Measurements from ENCODE around the gene RAD23B. TPM values are rescaled to one million over a fixed set of nuclear protein-coding genes. Genes with fewer than 3 reads are reported as not detected.
A peak's percentile ranks its signal among the peaks of the same experiment; 100 is the strongest.

Gene RAD23B
- total RNA-seq, 1 donor from 2014 or later, result 104 TPM

DNA sequence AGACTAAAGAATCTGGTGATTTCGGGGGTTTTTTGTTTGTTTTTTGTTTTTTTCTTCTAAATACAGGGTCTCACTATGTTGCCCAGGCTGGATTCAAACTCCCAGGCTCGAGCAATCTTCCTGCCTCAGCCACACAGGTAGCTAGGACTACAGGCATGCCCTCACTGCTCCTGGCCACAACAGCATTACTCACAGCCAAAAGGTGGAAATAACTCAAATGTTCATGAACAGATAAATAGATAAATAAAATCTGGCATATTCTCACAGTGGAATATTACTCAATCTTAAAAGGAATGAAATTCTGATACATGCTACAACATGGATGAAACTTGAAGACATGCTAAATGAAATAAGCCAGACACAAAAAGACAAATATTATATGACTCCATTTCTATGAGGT, 19.8 kb upstream of the RAD23B start:
- DNase-seq, result no peak
- intact Hi-C loops (cut with micrococcal nuclease), result no loop called here
- no peak for ATAC-seq

DNA sequence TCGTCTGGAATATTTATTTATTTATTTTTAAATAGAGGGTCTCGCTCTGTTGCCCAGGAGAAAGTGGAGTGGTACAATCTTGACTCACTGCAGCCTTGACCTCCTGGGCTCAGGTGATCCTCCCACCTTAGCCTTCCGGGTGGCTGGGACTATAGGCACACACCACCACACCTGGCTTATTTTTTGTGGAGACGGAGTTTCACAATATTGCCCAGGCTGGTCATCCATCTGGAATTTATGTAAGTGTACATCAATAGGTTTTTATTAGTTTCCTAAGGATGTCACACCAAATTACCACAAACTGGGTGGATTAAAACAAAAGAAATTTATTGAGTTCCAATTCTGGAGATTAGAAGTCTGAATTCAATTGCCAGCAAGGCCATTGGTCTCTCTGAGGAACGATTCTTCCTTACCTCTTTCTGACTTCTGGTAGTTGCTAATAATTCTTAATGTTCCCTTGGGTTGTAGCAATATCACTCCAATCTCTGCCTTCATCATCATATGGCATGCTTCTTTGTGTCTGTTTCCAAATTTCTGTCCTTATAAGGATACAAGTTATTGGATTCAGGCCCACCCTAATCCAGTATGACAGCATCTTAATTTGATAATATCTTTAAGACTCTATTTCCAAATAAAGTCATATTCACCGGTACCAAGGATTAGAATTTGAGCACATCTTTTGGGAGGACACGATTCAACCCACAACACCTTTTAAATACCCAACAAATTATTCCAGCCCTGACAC, 16.3 kb upstream of the RAD23B start:
- no peak for DNase-seq
- ATAC-seq, result no peak
- intact Hi-C loops (cut with micrococcal nuclease), result no loop called here

DNA sequence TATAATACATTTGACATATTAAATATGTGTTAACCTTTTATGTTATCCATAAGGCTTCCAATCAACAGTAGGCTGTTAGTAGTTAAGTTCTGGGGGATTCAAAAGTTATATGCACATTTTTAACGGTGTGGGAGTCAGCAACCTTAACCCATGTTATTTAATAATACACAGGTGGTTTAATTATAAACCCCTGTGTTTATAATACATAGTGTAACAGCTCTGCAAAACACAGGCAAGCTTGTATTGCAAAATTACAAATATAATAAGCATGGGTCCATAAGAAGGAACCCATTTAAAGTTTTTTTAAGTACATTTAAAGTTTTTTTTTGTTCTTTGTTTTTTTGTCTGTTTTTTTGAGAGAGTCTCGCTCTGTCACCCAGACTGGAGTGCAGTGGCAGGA, 14.5 kb upstream of the RAD23B start:
- ATAC-seq, result no peak
- intact Hi-C loops (cut with micrococcal nuclease), result no loop called here
- no peak for DNase-seq

DNA sequence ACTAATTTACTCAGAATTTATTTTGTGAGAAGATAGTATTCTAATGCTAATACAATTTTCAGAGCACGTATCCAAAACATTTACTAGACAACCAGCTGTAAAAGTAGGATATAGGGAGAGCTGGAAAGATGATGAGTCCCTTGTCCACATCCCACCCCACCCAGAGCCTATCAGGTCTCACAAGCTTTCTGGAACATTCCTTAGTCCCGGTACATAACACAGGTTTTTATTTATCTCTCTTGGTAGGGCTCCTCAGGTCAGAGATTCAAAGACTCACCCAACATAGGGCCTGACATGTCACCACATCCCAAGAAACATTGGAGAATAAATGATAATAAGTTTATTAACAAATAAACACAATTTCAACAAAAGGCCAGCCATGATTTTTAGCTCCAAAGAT, 13.8 kb upstream of the RAD23B start:
- intact Hi-C loops (cut with micrococcal nuclease), result no loop called here
- DNase-seq (no peak), ATAC-seq (no peak)

DNA sequence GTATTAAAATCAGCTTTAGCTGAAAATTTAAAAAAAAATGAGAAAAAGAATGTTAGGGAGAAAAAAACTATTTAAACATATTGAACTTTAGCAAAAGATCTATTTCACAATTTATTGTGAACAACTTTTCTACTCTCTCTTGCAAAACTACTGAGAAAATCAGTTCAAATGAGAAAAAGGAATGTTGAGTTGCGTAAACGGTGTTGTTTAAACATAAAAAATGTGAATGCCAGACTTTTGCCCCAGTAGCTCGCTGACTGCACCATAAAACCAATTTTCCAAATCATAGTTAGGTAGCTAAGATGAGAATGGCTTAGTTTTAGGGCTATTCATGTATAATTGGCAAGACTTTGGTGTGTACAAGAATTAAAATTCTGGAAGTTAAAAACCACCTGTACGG, 13.4 kb upstream of the RAD23B start:
- no peak for ATAC-seq
- intact Hi-C loops (cut with micrococcal nuclease), result no loop called here

DNA sequence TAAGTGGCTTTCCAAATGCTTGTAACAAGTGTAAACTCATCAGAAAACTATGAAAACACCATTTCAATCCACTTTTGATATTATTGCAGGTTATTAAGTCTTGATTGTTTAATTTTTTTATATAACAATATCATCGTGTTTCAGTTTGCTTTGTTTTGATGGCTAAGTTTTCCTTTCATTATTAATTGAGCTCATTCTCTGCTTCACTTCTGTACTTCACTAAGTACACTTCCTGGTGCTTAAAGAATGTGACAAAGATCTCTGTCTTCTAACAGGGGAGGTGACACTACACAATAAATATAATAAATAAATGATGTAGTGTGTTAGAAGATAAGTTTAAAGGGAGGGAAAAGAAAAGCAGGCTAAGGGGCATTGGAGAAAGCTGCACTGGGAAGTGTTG, 13.0 kb upstream of the RAD23B start:
- DNase-seq (no peak), ATAC-seq (no peak)
- intact Hi-C loops (cut with micrococcal nuclease), result no loop called here

More for the DNA sequence above, 13.4 kb upstream of the RAD23B start:
- DNase-seq, result no peak

DNA sequence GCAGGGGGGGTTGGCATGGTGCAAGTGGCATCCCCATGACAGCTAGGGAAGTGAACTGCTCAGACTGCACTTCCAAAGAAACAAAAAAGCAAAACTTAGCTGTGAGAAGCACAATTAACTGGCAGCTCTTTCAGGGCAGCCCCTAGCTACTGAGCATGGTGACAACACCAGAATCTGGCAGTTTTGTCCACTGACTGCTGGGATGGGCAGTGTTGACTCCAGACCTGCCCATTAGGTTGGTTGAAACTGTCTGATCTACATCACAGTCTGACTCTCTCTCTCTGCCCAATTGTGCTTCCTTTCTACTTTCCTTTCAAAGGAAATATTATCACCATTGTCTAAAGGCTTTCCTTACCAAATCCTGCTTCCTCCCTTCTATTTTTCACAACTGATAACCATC, 12.5 kb upstream of the RAD23B start:
- DNase-seq (no peak), ATAC-seq (no peak)
- intact Hi-C loops (cut with micrococcal nuclease), result no loop called here

DNA sequence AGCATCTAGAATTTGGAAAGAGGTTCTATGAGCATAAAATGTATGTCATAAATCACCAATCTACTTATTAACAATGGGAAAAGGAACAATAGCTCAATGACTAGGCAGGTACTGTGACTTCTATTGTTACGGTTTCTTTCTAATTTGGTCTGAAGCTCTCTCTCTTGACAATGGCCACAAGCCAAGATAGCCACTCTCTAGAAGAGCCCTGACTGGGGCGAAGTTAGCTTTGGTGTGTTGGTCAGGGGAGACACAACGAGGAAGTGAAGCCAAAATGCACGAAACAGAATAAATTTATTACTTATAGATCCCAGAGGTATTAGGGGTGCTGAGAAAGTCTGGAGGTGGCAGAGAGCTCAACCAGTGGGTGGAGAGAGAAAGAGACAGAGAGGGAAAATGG, 9.4 kb upstream of the RAD23B start:
- ATAC-seq, result no peak
- DNase-seq, result no peak
- intact Hi-C loops (cut with micrococcal nuclease), result no loop called here

DNA sequence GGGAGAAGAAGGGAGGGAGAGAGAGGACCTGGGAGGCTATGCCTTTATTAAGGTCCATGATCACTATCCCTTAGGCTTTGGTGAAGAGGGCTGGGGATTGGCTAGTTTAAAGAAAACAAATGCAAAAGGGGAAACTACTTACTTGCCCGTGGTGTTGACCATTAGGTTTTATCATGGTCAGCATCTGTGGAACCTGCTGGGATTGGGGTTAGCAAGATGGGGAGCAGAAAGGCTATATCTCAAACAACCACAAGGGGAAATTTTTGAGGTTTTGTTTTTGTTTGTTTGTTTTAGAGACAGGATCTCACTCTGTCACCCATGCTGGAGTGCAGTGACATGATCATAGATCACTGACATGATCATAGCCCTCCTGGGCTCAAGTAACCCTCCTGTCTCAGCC, 9.0 kb upstream of the RAD23B start:
- DNase-seq (no peak), ATAC-seq (no peak)
- intact Hi-C loops (cut with micrococcal nuclease), result no loop called here

DNA sequence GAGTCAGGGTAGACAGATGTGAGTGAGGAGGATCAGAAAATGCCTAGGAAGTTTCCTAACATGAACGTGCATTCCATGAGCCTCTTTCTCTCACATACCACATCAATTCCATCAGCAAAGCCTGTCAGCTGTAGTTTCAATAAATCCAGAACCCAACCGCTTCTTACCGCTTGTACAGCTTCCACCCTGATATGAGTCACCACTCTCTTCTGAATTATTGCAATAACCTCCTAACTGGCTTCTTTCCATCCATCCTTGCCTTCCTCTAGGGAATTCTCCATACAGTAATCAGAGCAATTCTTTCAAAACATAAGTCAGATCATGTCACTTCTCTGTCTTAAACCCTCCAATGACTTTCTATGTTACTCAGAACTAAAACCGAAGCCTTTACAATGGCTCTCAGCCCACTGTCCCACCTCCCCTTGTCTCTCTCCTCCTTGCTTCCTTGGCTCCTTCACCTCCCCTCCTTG, 8.1 kb upstream of the RAD23B start:
- DNase-seq (no peak), ATAC-seq (peak; percentile 85)
- intact Hi-C loops (cut with micrococcal nuclease), result no loop called here

DNA sequence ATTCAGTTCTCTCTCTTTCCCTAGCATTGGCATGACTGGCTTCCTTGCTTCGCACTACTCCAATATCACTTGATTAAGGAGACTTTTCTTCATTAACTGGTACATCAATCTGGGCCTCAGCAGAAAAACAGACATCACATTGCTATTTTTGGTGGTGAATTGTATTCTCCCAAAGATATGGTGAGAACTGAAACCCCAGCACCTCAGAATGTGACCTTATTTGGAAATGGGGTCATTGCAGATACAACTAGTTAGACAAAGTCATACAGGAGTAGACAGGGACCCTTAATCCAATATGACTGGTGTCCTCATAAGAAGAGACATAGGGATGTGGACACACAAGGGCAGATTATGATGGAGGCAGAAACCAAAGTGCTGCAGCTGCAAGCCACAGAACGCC, 7.5 kb upstream of the RAD23B start:
- no peak for DNase-seq
- intact Hi-C loops (cut with micrococcal nuclease), result no loop called here
- no peak for ATAC-seq

DNA sequence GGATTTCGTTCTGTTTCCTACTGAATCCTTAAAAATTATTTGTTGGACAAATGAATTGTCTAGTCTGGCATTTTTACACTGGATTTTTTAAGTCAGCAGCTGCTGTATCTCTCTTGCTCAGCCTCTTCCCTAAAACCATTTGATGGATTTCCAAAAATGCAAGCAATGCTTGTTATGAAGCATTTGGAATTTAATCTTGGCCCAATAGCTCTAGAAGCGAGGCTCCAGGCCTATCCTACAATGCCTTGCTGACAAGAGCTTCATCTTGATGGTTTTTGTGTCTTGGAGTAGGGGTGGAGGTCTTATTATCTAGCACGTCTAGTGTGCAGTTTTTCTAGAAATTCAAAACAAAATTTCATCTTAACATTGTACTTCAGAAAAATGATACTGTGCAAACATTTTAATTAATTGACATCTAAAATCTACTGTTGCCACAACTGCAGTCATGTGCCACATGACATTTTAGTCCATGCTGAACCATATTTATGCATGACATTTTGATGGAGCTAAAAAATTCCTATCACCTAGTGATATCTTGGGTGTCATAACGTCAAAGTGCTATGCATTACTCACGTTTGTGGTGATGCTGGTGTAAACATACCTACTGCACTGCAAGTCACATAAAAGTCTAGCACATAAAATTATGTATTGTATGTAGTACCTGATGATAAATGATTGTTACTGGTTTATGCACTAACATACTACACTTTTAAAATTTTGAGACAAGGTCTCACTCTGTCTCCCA, 5.9 kb upstream of the RAD23B start:
- ATAC-seq (peak; percentile 40), DNase-seq (no peak)
- intact Hi-C loops (cut with micrococcal nuclease), result no loop called here

DNA sequence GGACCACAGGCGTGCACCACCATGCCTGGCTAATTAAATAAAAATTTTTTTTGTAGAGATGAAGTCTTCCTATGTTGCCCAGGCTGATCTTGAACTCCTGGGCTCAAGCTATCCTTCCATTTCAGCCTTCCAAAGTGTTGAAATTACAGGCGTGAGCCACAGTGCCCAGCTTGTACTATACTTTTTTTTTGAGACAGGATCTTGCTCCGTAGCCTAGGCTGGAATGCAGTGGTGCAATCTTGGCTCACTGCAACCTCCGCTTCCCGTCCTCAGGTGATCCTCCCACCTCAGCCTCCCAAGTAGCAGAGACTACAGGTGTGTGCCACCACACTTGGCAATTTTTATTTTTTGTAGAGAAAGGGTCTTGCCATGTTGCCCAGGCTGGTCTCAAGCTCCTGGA, 5.3 kb upstream of the RAD23B start:
- intact Hi-C loops (cut with micrococcal nuclease), result no loop called here
- no peak for ATAC-seq

DNA sequence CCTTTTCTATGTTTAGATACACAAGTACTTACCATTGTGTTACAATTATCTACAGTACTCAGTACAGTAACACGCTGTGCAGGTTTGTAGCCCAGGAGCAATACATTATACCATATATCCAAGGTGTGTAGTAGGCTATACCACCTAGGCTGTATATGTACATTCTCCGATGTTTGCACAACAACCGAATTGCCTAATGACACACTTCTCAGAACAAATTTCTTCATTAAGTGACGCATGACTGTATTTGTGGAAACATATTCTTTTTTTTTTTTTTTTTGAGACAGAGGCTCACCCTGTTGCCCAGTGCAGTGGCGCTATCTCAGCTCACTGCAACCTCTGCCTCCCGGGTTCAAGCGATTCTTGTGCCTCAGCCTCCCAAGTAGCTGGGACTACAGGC, 4.0 kb upstream of the RAD23B start:
- ATAC-seq, result no peak
- intact Hi-C loops (cut with micrococcal nuclease), result no loop called here
- no peak for DNase-seq

More for the DNA sequence above, 5.3 kb upstream of the RAD23B start:
- no peak for DNase-seq

DNA sequence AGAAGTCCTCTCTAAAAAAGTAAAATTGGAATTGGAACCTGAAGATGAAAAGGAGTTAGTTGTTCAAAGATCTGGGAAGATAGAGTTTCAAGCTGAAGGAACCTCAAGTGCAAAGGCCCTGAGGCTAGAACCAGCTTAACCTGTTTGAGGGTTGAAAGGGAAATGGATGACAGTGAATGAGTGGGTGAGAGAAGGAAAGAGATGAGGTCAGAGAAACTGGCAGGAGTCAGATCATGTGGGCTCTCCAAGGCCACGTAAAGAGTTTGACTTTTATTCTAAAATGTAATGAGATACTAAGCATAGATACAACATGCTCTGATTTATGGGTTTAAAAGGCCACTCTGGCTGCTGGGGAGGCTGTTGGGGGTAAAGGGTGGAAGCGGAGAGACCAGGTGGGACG, 2.5 kb upstream of the RAD23B start:
- DNase-seq, result no peak
- intact Hi-C loops (cut with micrococcal nuclease), result no loop called here
- ATAC-seq, result no peak

DNA sequence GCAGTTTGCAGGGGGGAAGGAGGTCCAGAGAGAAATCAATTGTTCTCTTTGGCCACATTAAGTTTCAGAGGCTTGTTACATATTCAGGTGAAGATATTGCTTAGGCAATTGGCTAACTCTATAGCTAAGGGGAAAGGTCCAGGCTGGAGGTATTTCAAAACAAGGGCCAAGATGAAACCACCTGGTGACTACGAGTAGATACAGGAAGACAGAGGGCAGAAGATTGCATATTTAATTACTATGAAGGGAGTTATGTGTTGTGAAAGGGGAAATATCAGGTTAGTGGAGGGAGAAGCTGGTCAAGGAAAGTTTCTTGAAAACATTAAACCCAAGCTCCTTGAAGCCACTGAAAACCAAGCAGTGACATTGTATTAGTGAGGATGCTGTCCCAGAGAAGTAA, 1.9 kb upstream of the RAD23B start:
- ATAC-seq, result no peak
- no peak for DNase-seq
- intact Hi-C loops (cut with micrococcal nuclease), result no loop called here

DNA sequence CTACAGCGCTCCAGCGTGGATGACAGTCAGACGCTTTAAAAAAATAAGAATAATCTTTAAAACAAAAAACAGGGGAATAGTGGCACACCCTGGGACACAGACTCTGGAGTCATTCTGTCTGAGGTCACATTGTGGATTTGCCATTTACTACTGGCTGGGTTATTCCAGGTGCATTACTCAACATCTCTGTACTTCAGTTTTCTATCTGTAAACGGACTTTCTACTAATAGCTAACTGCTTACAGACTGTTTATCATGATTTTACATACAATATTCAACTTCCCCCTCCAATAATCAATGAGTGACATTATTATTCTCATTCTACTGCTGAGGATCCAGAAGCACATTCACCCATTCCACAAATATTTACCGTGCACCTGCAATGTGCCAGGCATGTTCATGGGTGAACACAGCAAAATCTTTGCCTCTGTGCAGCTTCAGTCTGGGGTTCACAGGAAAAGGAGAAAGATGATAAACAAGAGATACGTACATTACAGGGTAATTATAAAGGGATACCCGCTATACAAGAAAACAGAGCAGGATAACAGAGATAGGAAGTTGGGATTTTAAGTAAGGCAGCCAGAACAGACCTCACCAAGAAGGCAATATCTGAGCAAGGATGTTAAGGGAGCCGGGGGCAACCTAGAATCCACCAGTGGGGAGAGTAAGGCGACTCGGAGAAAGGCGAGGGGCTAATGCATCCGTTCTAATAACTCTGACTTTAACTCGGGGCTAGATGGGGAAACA, 984 bp upstream of the RAD23B start:
- intact Hi-C loops (cut with micrococcal nuclease), result no loop called here
- no peak for ATAC-seq
- DNase-seq, result no peak

DNA sequence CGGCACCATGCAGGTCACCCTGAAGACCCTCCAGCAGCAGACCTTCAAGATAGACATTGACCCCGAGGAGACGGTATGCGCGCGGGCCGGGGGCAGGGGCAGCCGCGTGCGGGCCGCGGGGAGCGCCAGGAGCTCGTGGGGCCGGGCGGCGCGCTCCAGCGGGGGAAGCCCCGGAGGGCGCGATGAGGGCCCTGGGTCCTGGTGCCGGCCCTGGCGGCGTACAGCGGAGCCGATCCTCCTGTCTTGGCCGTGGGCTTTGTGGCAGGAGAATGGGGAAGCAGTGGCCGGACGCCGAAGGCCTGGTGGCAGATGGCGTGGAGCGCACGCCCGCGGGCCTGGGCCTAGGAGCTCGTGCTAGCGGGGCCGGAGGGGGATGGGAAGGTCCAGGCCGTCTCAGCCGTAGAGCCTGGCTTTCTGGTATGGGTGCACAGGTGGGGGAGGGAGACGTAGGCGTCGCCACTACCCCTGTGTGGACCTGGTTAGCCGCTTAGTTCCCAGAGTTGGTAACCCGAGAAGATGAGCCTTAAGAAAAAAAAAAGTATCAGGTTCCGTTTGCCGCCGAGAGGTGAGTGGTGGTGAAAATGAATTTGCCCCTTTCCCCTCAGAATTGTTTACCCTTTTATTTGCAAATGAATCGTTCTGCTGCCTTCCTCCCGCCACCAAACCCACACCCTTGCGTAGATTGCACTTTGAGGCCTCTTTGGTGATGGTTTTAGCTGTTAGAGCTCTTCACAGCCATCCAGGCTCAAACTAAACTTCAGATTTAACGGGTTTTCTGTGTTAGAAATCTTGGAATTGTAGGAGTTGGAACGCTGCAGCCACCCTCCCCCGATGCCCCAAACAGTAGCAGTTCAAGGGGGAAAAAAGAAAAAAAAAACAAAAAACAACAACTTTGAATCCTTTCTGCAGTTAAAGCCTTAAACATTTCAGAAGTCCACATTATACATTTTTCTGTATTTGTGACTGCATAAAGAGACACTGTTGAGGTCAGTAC, 841 bp downstream of the RAD23B start:
- intact Hi-C loops (cut with micrococcal nuclease), result no loop called here
- ATAC-seq, result peak; percentile 53

DNA sequence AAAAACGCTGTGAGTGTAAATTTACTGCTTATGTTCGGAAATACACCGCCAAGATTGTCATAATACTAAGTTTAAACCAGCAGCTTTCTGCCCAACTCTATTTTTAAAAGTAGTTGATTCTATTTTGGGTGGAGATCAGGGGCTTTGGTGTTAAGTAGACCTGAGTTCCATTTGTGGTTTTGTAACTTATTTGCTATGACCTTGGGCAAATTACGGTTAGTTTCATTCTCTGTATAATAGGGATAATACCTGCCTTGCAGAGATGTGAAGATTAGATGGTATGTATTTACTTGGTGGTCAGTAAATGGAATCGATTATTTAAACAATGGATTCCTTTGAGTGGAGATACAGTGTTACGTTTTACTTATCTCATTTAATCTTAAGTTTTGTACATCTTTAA, 1.6 kb downstream of the RAD23B start:
- intact Hi-C loops (cut with micrococcal nuclease), result no loop called here
- DNase-seq (no peak), ATAC-seq (no peak)

More for the DNA sequence above, 841 bp downstream of the RAD23B start:
- peak; percentile 82 for DNase-seq

Measured in left ventricle myocardium superior (tissue), 1 donor.